Gastroesophageal sphincter (tissue), 3 donors: ENCODE data around the gene CTPS2.
"Not testable (repeated sequence)": the region's sequence is repeated elsewhere in the genome, so short reads cannot be mapped to it uniquely, and the experiment has no call there.

Experiments
- POLR2A ChIP-seq, 2 donors: fragments of 450-650 bp; IDR thresholded peaks; one replicate each; pipeline ENCODE4 v1.6.1; 2017; ENCODE audit warnings: antibody characterized with exemption in 2 of 2, mild to moderate bottlenecking in 2 of 2, moderate library complexity in 1 of 2
- TF ChIP-seq, protein P1 (sequence below), 4 experiments: fragments of 200-600 bp in 2 of 4; fragments of 450-650 bp in 2 of 4; sonication (generic) in 1 of 4; IDR thresholded peaks; one replicate each; pipeline ENCODE4 v1.5.1; 2017 to 2019; ENCODE audit warnings: antibody characterized with exemption in 4 of 4, mild to moderate bottlenecking in 2 of 4, moderate library complexity in 2 of 4

DNA sequence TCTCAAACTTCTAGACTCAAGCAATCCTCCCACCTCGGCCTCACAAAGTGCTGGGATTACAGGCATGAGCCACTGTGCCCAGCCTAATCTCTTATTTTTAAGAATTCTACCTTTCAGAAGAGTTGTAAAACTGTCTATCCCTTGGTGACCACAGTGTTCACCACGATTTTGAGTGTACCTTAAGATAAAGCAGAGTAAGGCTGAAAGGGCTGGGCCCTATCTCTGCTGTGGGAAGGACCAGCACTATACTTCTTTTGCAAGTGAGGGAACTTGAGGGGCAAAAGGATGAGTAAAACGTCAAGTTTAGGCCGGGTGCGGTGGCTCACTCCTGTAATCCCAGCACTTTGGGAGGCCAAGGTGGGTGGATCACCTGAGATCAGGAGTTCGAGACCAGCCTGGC, 4.0 kb upstream of the CTPS2 start:
- TF ChIP-seq, protein P1, sequence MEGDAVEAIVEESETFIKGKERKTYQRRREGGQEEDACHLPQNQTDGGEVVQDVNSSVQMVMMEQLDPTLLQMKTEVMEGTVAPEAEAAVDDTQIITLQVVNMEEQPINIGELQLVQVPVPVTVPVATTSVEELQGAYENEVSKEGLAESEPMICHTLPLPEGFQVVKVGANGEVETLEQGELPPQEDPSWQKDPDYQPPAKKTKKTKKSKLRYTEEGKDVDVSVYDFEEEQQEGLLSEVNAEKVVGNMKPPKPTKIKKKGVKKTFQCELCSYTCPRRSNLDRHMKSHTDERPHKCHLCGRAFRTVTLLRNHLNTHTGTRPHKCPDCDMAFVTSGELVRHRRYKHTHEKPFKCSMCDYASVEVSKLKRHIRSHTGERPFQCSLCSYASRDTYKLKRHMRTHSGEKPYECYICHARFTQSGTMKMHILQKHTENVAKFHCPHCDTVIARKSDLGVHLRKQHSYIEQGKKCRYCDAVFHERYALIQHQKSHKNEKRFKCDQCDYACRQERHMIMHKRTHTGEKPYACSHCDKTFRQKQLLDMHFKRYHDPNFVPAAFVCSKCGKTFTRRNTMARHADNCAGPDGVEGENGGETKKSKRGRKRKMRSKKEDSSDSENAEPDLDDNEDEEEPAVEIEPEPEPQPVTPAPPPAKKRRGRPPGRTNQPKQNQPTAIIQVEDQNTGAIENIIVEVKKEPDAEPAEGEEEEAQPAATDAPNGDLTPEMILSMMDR (IDR thresholded peaks at IDR 0.05): not testable (repeated sequence)
- TF ChIP-seq POLR2A (IDR thresholded peaks at IDR 0.05): not testable (repeated sequence)
